Smooth muscle cell of the brain vasculature (primary cell): ENCODE data around the gene PSRC1.
A peak's percentile ranks its signal among the peaks of the same experiment; 100 is the strongest.
"Not testable (repeated sequence)": the region's sequence is repeated elsewhere in the genome, so short reads cannot be mapped to it uniquely, and the experiment has no call there.

Source experiments
- DNase-seq: peaks from one replicate; pipeline ENCODE4 v3.0.0-alpha.2; 2012; ENCODE audit warnings: low read depth, low spot score

Gene PSRC1

DNA sequence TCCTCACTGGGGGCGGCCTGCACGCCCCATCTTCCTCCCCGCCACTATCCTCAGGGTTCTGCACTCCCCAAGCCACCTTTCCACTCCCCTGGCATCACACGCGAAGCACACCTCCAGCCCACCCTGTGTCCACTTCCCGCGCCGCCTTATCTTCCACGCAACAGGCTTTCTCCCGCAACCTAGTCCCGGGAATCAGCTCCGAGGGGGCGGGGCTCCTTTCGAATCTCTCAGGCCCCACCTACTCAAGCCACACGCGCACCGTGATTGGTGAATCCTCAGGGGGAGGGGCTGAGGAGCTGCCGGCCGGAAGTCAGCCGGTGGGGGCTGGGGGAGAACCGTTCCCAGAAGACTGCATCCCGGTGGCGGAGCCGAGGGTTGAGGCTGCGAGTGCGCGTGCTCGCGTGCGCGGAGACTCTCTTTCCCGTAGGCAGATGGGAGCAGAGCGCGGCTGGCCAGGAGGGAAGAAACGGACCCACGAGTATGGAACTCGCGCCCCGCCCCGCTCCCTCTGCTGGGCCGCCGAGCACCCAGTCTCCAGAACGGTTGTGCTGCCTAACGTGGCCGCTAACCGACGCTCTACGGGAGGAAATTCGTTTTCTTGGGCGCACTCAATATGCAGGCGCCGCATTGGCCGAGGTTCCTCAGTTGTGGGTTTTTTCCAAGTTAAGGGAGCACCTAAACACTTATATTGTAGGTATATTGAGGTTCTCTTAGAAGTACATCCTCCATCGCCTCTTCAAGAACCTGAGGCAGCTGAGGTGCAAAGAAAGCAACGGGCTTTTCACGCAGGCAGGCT, at the start of gene PSRC1:
Gene PSRC1 (minus strand): TSS at position 194 of the 796 bp plus-strand sequence.
- DNase-seq, result peak; percentile 91

DNA sequence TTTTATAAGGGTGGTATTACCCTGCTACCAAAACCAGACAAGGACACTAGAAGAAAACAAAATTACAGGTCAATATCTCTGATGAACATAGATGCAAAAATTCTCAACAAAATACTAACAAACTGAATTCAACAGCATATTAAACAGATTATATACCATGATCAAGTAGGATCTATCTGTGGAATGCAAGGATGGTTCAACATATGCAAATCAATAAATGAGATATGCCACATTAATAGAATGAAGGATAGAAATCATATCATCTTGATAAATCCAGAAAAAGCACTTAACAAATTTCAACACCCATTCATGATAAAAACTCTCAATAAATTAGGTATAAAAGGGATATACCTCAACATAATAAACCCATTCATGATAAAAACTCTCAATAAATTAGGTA, 48.2 kb upstream of the PSRC1 start:
- DNase-seq, result no peak

DNA sequence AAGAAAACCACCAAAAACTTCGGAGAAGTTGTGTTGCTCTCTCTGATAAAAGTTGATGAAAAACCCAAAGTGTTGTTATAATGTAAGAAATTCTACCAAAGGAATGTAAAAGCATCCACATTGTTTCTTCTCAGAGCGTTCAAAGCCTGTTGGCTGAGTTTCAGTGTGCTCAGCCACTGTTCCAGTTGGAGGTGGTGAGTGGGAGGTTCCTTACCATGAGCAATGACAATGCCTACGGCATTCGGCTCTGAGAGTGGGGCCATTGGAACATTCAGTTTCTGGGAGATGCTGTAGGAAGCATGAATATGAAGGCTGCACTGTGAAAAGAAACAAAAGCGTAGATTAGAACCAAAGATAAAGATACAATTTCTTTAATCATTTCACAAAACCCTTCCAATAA, 44.3 kb upstream of the PSRC1 start:
- no peak for DNase-seq

DNA sequence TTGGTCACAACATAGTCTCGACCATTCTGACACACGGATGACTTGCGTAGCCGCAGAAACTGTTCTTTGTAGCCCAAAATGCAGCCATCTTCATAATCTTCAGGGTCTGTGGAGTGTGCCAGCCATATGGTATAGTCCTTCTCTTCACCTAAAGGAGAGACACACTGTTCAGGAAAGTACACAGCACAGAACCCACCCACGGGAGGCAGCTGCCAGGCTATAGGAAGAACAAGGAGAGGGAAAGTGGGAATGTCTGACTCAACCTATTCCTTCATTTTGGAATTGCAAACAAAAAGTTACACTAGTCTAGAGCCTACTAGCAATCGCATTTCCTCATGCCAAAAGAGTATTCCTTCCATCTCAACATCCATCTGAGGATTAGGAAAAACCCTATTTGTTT, 40.0 kb upstream of the PSRC1 start:
- DNase-seq, result no peak

DNA sequence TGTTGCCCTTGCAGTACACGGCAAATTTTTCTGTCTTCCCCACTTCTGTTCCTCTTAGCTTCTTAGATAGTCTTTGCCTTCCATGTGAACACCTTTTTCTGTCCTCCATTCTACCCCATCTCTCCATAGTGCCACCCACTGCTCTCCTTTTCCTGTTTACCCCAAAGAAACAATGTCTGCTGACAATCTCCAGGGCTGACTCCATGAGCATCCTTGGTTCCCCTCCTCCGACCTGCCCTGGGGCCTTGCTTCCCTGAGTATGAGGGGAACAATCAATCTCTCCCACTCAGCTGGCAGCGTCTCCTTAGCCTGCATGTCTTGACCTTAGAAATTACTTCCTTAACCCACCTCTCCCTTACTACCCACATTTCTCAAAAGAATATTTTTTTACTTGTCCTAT, 36.2 kb upstream of the PSRC1 start:
- no peak for DNase-seq

DNA sequence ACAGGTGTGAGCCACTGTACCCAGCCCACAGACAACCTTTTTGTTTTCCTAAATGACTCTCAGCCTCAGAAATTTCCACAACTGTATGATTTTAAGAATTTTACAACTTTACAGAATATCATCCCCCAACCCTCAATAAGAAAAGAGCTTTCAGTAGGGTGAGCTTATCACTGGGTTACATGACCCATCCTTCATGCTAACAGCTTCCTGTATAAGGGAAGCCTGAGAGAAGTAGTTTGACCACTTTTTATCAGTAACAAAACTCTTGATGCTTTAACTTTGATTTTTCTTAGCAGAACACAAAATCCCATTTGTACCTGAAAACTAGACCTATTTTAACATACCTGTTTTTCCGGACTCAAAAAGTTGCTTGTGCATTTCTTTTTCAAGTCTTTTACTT, 33.6 kb upstream of the PSRC1 start:
- DNase-seq, result no peak

DNA sequence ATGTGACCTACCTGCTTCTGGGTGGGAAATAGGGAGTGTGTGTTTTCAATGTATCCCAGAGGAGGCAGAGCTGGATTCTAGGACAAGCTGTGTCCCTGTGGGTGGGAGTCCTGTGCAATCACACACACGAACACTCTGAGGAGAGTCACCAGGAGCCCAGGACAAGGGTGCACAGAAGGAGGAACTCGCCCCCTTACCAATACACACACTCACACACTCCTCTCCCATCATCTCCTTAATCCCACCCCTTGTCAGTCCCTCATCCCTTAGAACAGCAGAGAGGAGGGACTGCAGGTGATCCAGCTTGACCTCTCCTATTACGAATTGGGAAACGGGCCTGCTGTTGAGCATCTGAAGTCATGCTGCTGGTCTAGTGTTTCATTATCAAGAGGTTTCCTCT, 32.3 kb upstream of the PSRC1 start:
- DNase-seq, result no peak

DNA sequence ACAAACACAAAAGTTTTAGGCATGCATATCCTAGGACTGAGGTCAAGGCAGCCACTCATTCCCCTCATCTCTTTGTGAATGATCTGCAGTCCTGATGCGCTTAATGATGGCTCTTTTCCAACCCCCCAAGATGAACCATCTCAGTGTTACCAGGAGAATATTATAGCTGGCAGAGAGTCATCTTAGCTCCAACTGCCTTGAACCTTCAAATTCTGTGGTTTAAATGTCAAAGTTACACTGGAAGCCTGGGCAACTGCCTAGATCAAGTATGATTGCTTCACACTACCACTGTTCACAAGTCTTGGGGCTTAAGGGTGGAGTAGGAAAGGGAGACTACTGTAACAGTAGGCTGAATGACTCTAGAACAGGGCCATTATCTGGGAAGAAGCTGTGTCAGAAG, 31.9 kb upstream of the PSRC1 start:
- DNase-seq, result no peak

DNA sequence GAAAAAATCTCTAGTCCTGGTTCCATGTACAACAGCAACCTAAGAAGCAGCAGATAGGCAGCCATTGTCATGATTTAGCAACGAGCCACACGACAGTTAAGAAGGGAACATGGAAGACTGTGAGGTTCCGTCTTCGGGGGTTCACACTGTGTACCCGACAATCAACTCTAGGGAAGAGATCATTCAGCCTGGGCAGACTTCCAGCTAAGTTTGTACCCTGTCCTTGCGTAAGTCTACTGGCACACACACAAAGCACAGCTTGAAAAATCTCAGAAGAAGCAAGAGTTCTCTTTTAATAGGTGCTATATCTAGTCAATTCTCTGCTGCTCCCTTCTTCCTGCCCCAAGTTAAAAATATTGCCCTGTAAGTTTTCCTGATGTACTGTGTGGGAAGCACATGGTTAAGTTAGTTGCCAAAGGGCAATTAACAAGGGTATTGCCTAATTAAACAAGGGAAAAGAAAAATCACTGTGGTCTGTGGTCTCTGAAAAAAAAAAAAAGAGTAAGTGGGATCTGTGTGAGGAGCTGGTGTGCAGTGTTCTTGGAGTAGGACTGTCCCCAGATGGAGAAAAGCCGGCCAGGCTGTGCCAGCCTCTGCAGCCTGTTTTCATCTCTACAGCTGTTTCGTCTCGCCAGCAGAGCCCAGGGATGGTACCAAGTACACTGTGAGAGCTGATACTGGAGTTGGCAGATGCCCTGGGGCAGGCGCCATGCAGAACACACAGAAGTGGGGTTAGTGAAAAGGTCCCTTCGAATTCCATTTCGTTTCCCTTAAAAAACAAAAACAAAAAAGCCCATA, 30.2 kb upstream of the PSRC1 start:
- no peak for DNase-seq

DNA sequence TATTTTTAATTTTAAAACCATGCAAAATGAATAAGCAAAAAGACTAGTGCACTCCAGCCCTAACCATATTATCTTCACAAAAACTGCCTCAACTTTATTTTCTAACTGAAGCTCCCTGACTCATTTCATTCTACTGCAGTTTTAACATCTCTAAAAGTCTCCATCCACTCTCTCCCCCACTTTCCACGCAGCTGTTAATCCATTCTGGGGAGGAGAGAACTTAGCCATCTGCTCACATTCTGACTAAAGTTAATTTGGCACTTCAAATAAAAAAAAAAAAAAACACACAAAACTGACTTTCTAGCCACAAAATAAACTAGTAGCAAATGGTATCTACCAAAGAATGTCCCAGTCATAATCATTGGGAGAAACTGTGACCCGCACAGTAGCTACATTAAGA, 29.3 kb upstream of the PSRC1 start:
- DNase-seq, result no peak

DNA sequence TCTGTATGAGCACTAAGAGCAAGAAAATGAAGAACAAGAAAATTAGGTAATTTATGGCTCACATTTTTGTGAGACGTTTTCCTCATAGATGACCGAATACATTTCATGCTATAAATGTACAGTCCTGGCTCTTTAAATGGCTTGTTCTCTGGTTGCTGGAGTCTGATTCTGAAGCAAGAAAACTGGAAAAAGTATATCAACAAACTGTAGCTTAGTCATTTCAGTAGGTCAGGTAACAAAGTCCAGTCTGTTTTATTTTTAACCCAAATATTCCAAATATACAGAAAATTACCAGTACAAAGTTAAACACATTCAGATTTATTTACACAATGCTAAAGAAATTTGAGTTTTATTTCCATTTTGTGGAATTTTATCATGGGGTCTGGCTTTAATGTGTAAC, 26.4 kb upstream of the PSRC1 start:
- DNase-seq, result no peak

DNA sequence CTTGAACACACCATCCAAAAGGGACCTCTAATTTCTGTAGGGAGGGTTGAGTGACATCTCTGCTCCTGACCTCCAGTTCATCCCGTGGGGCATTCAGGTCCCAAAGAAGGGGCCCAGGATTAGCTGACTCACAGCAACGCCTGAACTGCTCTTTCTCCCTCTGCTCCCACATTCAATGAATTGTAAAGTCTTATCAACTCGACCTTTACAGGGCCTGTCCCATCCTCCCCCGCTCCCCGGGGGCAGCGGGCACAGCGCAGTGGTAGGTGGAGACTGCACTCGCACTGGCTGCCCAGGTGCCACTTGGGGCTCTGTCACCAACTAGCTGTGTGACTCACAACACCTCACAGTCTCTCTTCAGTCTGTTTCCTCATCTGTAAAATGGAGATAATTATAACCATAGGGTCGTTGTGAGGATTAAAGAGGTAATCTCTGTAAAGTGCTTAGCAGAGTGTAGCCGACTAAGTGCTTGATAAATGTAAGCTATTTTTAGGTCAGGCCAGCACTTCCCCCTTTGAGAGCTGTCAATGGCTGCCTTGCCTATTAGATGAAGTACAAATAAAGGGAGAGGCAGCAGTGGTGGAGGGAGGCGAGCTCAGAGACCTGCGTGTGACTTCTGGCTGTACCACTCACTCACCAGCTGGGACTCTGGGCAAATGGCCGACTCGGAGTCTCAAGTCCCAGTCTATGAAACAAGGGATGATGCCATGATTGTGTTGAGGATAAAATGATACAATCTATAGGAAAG, 24.5 kb upstream of the PSRC1 start:
- no peak for DNase-seq

DNA sequence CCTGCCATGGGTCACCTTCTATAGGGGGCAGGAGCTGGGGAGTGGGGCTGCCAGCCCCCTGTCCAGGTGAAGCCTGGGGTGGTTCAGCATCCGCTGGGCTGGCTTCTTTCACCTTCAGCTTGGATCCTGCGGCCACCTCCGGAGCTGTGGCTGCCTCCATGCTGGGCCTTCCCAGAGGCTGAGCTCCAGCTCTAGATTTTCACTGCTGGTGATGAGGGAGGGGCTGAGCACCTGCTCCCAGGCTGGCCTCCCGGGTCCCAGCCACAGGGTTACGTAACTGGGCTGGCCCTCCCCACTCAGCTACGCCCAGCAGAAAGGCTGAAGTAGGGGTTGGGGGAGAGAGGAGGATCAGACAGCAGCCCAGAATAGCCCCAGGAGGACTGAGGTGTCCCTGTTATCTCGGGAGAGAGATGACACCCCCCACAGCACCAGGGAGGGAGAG, 23.9 kb upstream of the PSRC1 start, which contains the start of gene MYBPHL:
Gene MYBPHL (minus strand): TSS at position 180 of the 442 bp plus-strand sequence. CDS start 20 bp downstream, at position 160.
- DNase-seq, result no peak

DNA sequence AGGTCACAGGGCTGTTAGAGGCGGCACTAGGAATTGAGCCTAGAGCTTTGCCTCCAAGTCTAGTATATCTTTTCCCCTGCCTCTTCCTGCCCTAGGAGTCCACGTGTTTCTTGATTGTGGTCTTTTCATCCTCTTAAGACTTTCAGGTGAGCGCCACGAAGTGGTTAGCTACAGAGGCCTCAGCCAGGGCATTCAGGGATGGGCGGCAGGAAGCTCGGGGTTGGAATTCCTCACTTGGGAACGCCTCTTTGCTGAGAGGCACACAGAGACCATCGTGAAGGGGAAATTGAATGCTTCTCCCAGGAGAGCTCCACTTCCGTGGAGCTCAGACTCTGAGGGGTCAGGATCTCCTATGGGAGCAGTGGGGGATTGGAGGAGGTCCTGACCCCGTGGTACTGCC, 23.0 kb upstream of the PSRC1 start:
- not testable (repeated sequence) for DNase-seq

DNA sequence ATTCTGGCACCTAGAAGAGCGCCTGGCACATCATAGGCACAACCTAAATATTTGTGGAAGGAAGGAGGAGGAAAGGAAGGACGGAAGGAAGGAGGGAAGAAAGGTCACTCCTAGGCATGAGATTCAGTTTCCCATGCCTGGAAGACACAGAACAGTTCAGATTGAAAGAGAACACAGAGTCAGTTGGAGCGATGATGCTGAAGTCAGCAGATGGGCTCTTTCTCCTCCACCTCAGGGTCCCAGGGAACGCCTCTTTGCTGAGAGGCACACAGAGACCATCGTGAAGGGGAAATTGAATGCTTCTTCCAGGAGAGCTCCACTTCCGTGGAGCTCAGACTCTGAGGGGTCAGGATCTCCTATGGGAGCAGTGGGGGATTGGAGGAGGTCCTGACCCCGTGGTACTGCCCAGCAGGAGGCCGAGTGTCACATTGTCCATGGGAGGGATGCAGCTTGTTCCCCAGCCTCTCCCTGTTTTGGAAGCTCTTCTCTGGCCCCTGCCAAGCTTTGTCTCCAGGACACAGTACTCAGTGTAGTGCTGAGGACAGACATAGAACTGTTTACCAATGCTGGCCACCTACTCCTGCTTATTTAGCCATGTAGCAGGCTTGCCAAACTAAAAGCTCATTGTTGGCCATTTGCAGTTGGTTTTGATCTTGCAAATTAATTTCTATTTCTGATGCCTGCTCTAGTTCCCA, 21.4 kb upstream of the PSRC1 start:
- DNase-seq, result no peak

DNA sequence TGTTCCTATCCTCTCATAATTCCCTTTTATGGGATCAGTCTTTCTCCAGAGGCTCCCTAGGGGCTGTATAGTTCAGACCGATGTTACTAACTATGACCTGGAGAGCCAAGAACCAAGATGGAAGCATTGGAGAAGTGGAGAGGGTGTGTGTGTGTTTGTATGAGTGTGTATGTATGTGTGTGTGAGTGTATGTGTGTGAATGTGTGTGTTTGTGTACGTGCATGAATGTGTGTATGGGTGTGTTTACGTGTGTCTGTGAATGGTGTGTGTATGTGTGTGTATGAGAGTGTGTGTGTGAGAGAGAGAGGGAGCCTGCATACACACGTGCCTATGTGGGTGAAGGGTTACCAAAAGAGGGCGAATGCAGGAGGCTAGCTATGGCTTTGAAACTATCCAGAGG, 18.9 kb upstream of the PSRC1 start:
- no peak for DNase-seq

DNA sequence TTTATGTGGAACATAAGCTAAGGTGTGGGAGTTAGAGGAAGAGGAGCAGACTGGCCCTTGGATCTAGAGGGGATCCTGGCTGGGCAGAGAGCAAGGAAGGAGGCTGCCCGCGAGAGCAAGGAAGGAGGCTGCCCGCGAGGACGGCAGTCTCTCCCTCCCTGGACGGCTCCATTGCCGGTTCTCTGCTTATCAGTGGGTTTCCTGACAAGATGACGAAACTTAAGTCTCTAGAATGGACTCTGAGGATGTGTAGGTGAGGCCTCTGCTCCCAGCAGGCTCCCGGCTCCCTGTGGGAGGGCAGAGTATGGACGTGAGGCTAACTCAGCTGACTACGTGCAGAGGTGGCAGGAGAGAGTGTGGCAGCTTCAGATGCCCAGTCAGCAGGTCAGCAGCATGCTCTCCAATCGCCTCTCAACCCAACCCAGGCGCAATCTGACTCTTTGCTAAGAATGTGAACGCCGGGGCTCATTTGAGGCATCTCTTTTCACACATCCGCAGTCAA, 17.8 kb upstream of the PSRC1 start:
- DNase-seq, result no peak

DNA sequence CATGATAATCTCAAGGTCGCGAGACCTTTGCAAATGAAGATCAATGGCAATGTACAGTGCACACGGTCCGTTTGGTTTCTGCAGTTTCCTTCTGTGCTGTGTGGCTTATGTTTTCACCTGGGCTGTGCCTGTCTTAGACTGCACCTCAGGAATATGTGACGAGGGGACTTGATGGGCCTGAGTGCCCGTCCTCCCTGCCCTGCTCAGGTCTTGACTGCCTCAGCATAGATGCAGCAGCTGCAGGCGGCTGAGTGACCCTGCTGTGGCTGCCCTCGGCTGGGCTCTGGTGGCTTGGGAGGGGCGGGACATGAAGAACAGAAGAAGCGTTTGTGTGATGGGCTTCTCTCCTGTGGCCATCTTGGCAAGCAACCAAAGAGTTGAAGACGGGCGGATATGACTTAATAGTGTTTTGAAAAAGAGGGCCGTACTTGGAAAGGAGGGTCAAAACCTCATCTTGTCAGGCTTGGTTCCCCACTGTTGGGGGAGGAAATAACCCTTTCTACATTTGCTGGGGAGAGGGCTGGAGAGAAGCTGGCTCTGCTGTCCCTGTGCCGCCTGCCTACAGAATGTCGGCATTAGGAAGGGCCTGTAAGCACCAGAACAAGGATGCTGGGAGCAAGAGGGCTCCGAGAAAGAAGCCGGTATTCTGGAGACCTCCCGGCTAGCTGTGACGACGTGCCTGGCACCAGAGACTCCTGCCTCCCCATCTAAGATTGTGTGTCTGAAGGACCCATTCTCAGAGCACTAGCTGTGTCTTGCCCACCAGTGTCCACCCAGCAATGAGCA, 16.8 kb upstream of the PSRC1 start:
- DNase-seq, result peak; percentile 81

DNA sequence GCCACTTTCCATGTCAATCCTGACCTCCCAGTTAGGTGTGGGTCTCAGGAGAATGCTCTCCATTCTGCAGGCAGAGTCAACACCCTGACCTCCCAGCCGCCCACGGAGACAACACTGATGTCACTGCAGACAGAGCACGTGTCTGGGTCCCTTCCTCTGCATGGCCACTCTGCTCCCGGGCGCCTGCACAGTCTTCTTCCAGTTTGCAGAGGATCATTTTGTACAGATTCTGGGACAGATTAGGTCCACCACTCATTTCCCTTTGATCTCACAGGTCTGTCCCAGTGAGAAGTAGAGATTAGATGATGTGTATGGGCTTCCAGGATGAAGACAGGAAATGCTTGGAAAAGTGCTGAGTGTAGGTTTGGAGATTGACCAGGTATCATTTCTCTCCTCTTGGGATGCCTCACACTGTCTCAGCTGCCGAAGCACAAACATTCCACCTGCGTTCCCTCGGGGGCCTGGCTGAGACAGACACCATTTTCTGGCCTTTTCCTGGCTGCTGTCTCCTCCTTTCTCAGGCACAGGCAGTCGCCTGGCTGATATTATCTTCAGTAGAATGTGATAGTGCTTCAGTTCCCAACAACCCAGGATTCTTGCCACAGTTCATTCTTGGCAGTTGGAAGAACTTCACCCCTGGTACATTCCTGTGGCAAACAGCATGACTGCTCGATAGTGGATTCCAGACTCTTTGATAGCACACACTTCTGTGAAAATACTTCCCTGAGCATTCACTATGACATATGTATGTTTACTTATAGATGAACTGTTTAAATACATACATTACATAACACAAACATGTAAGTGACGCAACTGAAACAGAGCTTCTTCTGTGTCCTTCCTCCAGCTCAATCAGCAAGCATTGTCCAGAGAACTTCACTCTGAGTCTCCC, 16.0 kb upstream of the PSRC1 start:
- peak; percentile 67 for DNase-seq

DNA sequence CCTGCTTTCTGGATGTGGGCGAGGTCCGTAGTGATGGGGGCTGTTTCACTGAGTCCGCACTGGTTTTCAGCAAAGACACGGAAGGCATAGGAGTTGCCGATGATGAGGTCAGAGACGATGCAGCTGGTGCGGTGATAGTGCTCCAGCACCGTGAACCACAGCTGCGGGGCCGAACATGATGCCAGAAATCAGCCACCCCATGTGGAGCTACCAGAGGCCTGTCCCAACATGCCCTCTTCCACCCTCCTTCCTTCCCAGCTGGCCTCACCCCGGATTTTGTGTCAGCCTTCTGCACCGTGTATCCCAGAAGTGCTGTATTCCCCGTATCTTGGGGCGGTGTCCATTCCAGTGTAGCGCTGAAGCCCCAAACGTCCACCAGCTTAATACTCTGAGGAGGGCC, 13.8 kb upstream of the PSRC1 start:
- DNase-seq, result no peak
